IMR-90 (cell line): ENCODE measurements around the gene WDR45B.

Source experiments
- MAFK ChIP-seq: IDR thresholded peaks from 2 replicates; pipeline ENCODE4 v1.6.1; 2012; ENCODE audit warnings: low read depth, low read length, improper control_type of control experiment
- MAZ ChIP-seq: IDR thresholded peaks from 2 replicates; pipeline ENCODE4 v1.6.1; 2012; ENCODE audit warnings: low read depth, mild to moderate bottlenecking, low read length, improper control_type of control experiment, moderate library complexity, borderline replicate concordance
- SMC3 ChIP-seq: fragments of 150-350 bp; IDR thresholded peaks from 2 replicates; pipeline ENCODE4 v1.6.1; 2016; ENCODE audit warnings: low read depth, mild to moderate bottlenecking, antibody characterized with exemption, low read length, moderate library complexity
- TF ChIP-seq, protein P1 (sequence below): conservative IDR thresholded peaks from 2 replicates; pipeline ENCODE4 v1.5.1; 2012; ENCODE audit warnings: mild to moderate bottlenecking, low read depth, low read length, improper control_type of control experiment

GRCh38 chr17:82697808-82698064 lies 49.5 kb upstream of the WDR45B start:
- no peak for TF ChIP-seq MAZ
- no peak for TF ChIP-seq MAFK
- TF ChIP-seq, protein P1, sequence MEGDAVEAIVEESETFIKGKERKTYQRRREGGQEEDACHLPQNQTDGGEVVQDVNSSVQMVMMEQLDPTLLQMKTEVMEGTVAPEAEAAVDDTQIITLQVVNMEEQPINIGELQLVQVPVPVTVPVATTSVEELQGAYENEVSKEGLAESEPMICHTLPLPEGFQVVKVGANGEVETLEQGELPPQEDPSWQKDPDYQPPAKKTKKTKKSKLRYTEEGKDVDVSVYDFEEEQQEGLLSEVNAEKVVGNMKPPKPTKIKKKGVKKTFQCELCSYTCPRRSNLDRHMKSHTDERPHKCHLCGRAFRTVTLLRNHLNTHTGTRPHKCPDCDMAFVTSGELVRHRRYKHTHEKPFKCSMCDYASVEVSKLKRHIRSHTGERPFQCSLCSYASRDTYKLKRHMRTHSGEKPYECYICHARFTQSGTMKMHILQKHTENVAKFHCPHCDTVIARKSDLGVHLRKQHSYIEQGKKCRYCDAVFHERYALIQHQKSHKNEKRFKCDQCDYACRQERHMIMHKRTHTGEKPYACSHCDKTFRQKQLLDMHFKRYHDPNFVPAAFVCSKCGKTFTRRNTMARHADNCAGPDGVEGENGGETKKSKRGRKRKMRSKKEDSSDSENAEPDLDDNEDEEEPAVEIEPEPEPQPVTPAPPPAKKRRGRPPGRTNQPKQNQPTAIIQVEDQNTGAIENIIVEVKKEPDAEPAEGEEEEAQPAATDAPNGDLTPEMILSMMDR, result no peak
- no peak for TF ChIP-seq SMC3
